ENCODE measurements around the gene MEFV.
A peak's percentile ranks its signal among the peaks of the same experiment; 100 is the strongest.

Gene MEFV

GRCh38 chr16:3266873-3267537, 10.6 kb upstream of the MEFV start:
- peak in 1 of 2 donors; percentile 5 for DNase-seq

- DNase-seq, result peak; percentile 95 to 98
Measured at GRCh38 chr16:3264137-3265036, 8.0 kb upstream of the MEFV start.

- no peak for DNase-seq
Measured at GRCh38 chr16:3262517-3262916, 6.1 kb upstream of the MEFV start.

- no peak for DNase-seq
Measured at GRCh38 chr16:3259836-3260235, 3.4 kb upstream of the MEFV start.

- no peak for DNase-seq
Measured at GRCh38 chr16:3256866-3257465, 533 bp upstream of the MEFV start.

- no peak for DNase-seq
Measured at GRCh38 chr16:3254309-3254708, 2.1 kb downstream of the MEFV start.

GRCh38 chr16:3252967-3253366, 3.5 kb downstream of the MEFV start:
- no peak for DNase-seq

GRCh38 chr16:3249451-3249850, 7.0 kb downstream of the MEFV start:
- no peak for DNase-seq

- no peak for DNase-seq
Measured at GRCh38 chr16:3249020-3249419, 7.4 kb downstream of the MEFV start.

GRCh38 chr16:3248596-3248995, 7.8 kb downstream of the MEFV start:
- no peak for DNase-seq

GRCh38 chr16:3246876-3247275, 9.6 kb downstream of the MEFV start:
- no peak for DNase-seq

GRCh38 chr16:3246002-3246401, 10.4 kb downstream of the MEFV start:
- no peak for DNase-seq

- DNase-seq, result no peak
Measured at GRCh38 chr16:3243882-3244281, 12.6 kb downstream of the MEFV start.

- no peak for DNase-seq
Measured at GRCh38 chr16:3242709-3243108, 13.7 kb downstream of the MEFV start.

GRCh38 chr16:3241761-3242160, 14.7 kb downstream of the MEFV start:
- DNase-seq, result no peak

- peak; percentile 50 to 58 for DNase-seq
Measured at GRCh38 chr16:3235856-3236669, 20.4 kb downstream of the MEFV start.

GRCh38 chr16:3234857-3235561, 21.4 kb downstream of the MEFV start, which contains the start of gene ZNF200:
Gene ZNF200, minus strand, starts transcription at chr16:3235158. Its CDS starts 1,403 bp downstream, at chr16:3233755.
- DNase-seq, result peak; percentile 89 to 91

- DNase-seq, result no peak
Measured at GRCh38 chr16:3234543-3234856, 21.9 kb downstream of the MEFV start.

GRCh38 chr16:3223913-3224515, 32.4 kb downstream of the MEFV start:
- no peak for DNase-seq

GRCh38 chr16:3220839-3221238, 35.6 kb downstream of the MEFV start:
- DNase-seq, result no peak

- DNase-seq, result no peak
Measured at GRCh38 chr16:3216263-3216640, 40.2 kb downstream of the MEFV start.
